ENCODE measurements around the gene MAST4. TPM values are rescaled to one million over a fixed set of nuclear protein-coding genes. Genes with fewer than 3 reads are reported as not detected.
"Not testable (repeated sequence)": the region's sequence is repeated elsewhere in the genome, so short reads cannot be mapped to it uniquely, and the experiment has no call there.

MAST4 gene
- total RNA-seq, 4 donors from 2014 or later = 16.2 to 32.8 (median 25.0) TPM

GRCh38 chr5:66680804-66681203 lies 84.6 kb downstream of the MAST4 start:
- Histone ChIP-seq H3K9me3 (no peaks in the 10 kb centered on the region), H3K4me3 (no peak overlapping the region), H3K4me1 (no peaks in the 10 kb centered on the region), H3K36me3 (no peaks in the 10 kb centered on the region), H3K27ac (no peak overlapping the region), H3K27me3 (no peaks in the 10 kb centered on the region)
- no peak for ATAC-seq
- WGBS, 2 donors (ENCODE audit: low coverage in 1 of 2) = 100% methylated on average over 1 of the region's 3 CpGs
- no peak for TF ChIP-seq POLR2A (IDR thresholded peaks at IDR 0.05)

GRCh38 chr5:66684663-66685062 lies 88.5 kb downstream of the MAST4 start:
- Histone ChIP-seq H3K9me3 (no peaks in the 10 kb centered on the region), H3K4me3 (no peak overlapping the region), H3K27ac (no peak overlapping the region), H3K36me3 (no peaks in the 10 kb centered on the region), H3K27me3 (no peaks in the 10 kb centered on the region), H3K4me1 (no peaks in the 10 kb centered on the region)
- no peak for TF ChIP-seq CTCF (IDR thresholded peaks at IDR 0.05)
- no peak for TF ChIP-seq POLR2AphosphoS5 (IDR thresholded peaks at IDR 0.05)
- TF ChIP-seq POLR2A (IDR thresholded peaks at IDR 0.05) = no peak
- no peak for TF ChIP-seq EP300 (IDR thresholded peaks at IDR 0.05)
- WGBS, 2 donors (ENCODE audit: low coverage in 1 of 2) = 91 to 100% methylated on average over 1 to 2 of the region's 2 CpGs
- no peak for ATAC-seq

GRCh38 chr5:66689522-66690220 lies 93.5 kb downstream of the MAST4 start:
- H3K4me1 ChIP-seq = no peaks in the 10 kb centered on the region
- no peak for ATAC-seq
- no peak for TF ChIP-seq POLR2AphosphoS5 (IDR thresholded peaks at IDR 0.05)
- TF ChIP-seq CTCF (IDR thresholded peaks at IDR 0.05) = no peak
- no peak for TF ChIP-seq EP300 (IDR thresholded peaks at IDR 0.05)
- TF ChIP-seq POLR2A (IDR thresholded peaks at IDR 0.05) = no peak

GRCh38 chr5:66694036-66694435 lies 97.8 kb downstream of the MAST4 start:
- TF ChIP-seq CTCF (IDR thresholded peaks at IDR 0.05) (no peak), POLR2A (IDR thresholded peaks at IDR 0.05) (no peak), POLR2AphosphoS5 (IDR thresholded peaks at IDR 0.05) (no peak), EP300 (IDR thresholded peaks at IDR 0.05) (no peak)
- Histone ChIP-seq H3K4me3 (no peak overlapping the region), H3K27me3 (no peaks in the 10 kb centered on the region), H3K36me3 (no peaks in the 10 kb centered on the region), H3K4me1 (no peaks in the 10 kb centered on the region), H3K9me3 (no peaks in the 10 kb centered on the region), H3K27ac (no peak overlapping the region)
- 83 to 86% methylated on average over 3 of the region's 3 CpGs for WGBS, 2 donors (ENCODE audit: low coverage in 1 of 2)
- no peak for ATAC-seq

More at GRCh38 chr5:66689522-66690220, 93.5 kb downstream of the MAST4 start:
- Histone ChIP-seq H3K4me3 (no peak overlapping the region), H3K27me3 (no peaks in the 10 kb centered on the region), H3K36me3 (no peaks in the 10 kb centered on the region), H3K9me3 (no peaks in the 10 kb centered on the region), H3K27ac (no peak overlapping the region)
- 75 to 76% methylated on average over 4 of the region's 5 CpGs for WGBS, 2 donors (ENCODE audit: low coverage in 1 of 2)

- H3K4me3 ChIP-seq, H3K9me3 ChIP-seq, H3K36me3 ChIP-seq, H3K27me3 ChIP-seq, ATAC-seq, H3K4me1 ChIP-seq, H3K27ac ChIP-seq: not testable (repeated sequence)
- 80 to 86% methylated on average over 2 of the region's 2 CpGs for WGBS, 2 donors (ENCODE audit: low coverage in 1 of 2)
Measured at GRCh38 chr5:66695840-66696239, 99.6 kb downstream of the MAST4 start.

GRCh38 chr5:66697796-66698564 lies 101.8 kb downstream of the MAST4 start:
- H3K9me3 ChIP-seq = no peaks in the 10 kb centered on the region
- TF ChIP-seq POLR2A (IDR thresholded peaks at IDR 0.05) (no peak), CTCF (IDR thresholded peaks at IDR 0.05) (no peak), EP300 (IDR thresholded peaks at IDR 0.05) (no peak), POLR2AphosphoS5 (IDR thresholded peaks at IDR 0.05) (no peak)
- H3K36me3 ChIP-seq = no peaks in the 10 kb centered on the region
- no peak overlapping the region for H3K27ac ChIP-seq
- no peak for ATAC-seq
- H3K27me3 ChIP-seq = no peaks in the 10 kb centered on the region
- H3K4me1 ChIP-seq = no peaks in the 10 kb centered on the region
- 75 to 85% methylated on average over 6 of the region's 6 CpGs for WGBS, 2 donors (ENCODE audit: low coverage in 1 of 2)
- no peak overlapping the region for H3K4me3 ChIP-seq

Data from gastroesophageal sphincter (tissue), 4 donors.